PC-3 (cell line): Measurements from ENCODE around the gene INO80C. TPM values are rescaled to one million over a fixed set of nuclear protein-coding genes. Genes with fewer than 3 reads are reported as not detected.

Source experiments
- ATAC-seq: fragments of 200-7000 bp; cut with Tn5 transposase; 2 replicates; pipeline ENCODE4 v1.9.1; 2020; ENCODE audit warnings: mild to moderate bottlenecking, moderate library complexity
- BruUV-seq: library from RNA; stranded (reverse); fragments of 400-500 nt; replicated peaks from 2 replicates; lab custom pipeline; 2021; lab: Mats Ljungman, UMichigan
- CTCF ChIA-PET: fragments of 300-600 bp; sonication (Branson Sonifier 250); formaldehyde crosslinking; loops from one replicate; lab custom pipeline; 2022; ENCODE audit warnings: antibody characterized with exemption; lab: Charles Lee
- POLR2A ChIA-PET: fragments of 300-600 bp; sonication (Branson Sonifier 250); formaldehyde crosslinking; loops from one replicate; lab custom pipeline; 2022; ENCODE audit warnings: antibody characterized with exemption; ENCODE audit not compliant: unreplicated experiment; lab: Charles Lee
- DNase-seq: peaks from one replicate; pipeline ENCODE4 v3.0.0-alpha.2; 2015
- H2AFZ ChIP-seq: fragments of 300-600 bp; sonication (generic); 2 replicates; pipeline ENCODE4 v1.6.0; 2016; ENCODE audit warnings: antibody characterized with exemption, low read length
- H3F3A ChIP-seq: fragments of 300-600 bp; sonication (generic); one replicate; pipeline ENCODE4 v1.6.0; 2017; ENCODE audit warnings: antibody characterized with exemption, low read length, control low read depth, mild to moderate bottlenecking; ENCODE audit not compliant: unreplicated experiment
- H3K27ac ChIP-seq: fragments of 300-600 bp; sonication (generic); 2 replicates; pipeline ENCODE4 v1.5.1; 2016; ENCODE audit warnings: mild to moderate bottlenecking, low read length
- H3K27me3 ChIP-seq: fragments of 300-600 bp; sonication (generic); 2 replicates; pipeline ENCODE4 v1.6.1; 2016; ENCODE audit warnings: low read length, mixed read lengths
- H3K36me3 ChIP-seq: fragments of 300-600 bp; sonication (generic); 2 replicates; pipeline ENCODE4 v1.6.1; 2016; ENCODE audit warnings: low read depth, mixed run types, low read length, mixed read lengths
- H3K4me1 ChIP-seq: fragments of 300-600 bp; sonication (generic); 2 replicates; pipeline ENCODE4 v1.5.1; 2016; ENCODE audit warnings: low read length; ENCODE audit not compliant: insufficient read depth
- H3K4me2 ChIP-seq: fragments of 300-600 bp; sonication (generic); 2 replicates; pipeline ENCODE4 v1.6.0; 2016; ENCODE audit warnings: low read length
- H3K4me3 ChIP-seq: fragments of 300-600 bp; sonication (generic); 2 replicates; pipeline ENCODE4 v1.5.1; 2016; ENCODE audit warnings: mild to moderate bottlenecking, low read length, mixed read lengths
- H3K79me2 ChIP-seq: fragments of 300-600 bp; sonication (generic); 2 replicates; pipeline ENCODE4 v1.6.1; 2017; ENCODE audit warnings: low read length, mixed read lengths
- H3K9ac ChIP-seq: fragments of 300-600 bp; sonication (generic); 2 replicates; pipeline ENCODE4 v1.6.0; 2016; ENCODE audit warnings: mild to moderate bottlenecking, low read length
- H3K9me2 ChIP-seq: fragments of 300-600 bp; sonication (generic); replicated peaks from 2 replicates; pipeline ENCODE4 v1.6.1; 2016; ENCODE audit warnings: mixed run types, low read length, mixed read lengths
- H3K9me3 ChIP-seq: fragments of 300-600 bp; sonication (generic); 2 replicates; pipeline ENCODE4 v1.6.1; 2016; ENCODE audit warnings: low read length, mixed read lengths
- H4K20me1 ChIP-seq: fragments of 300-600 bp; sonication (generic); 2 replicates; pipeline ENCODE4 v1.6.1; 2016; ENCODE audit warnings: low read length, mixed read lengths
- EZH2 ChIP-seq: fragments of 300-600 bp; sonication (generic); IDR thresholded peaks from one replicate; pipeline ENCODE4 v1.6.1; 2017; ENCODE audit warnings: antibody characterized with exemption, mild to moderate bottlenecking, low read length; ENCODE audit not compliant: unreplicated experiment
- EZH2phosphoT487 ChIP-seq: fragments of 300-600 bp; sonication (generic); IDR thresholded peaks from 2 replicates; pipeline ENCODE4 v1.6.1; 2018; ENCODE audit warnings: mild to moderate bottlenecking, antibody characterized with exemption, low read length, borderline replicate concordance
- intact Hi-C: fragments of 100-400 bp; cut with micrococcal nuclease; formaldehyde crosslinking; loops from 2 replicates; pipeline ENCODE4 v1.9.0; 2023
- total RNA-seq: library from RNA; depleted of rRNA; stranded (reverse); fragments of >200 nt; gene quantifications from 2 replicates; pipeline ENCODE4 v1.2.3, GENCODE V29; 2014
- TF ChIP-seq, protein P1 (sequence below): fragments of 300-600 bp; sonication (generic); conservative IDR thresholded peaks from 2 replicates; pipeline ENCODE4 v1.5.1; 2017; ENCODE audit warnings: antibody characterized with exemption, low read depth, mild to moderate bottlenecking, low read length

The INO80C gene
- total RNA-seq, 1 experiment from 2014 or later: 6.8 TPM

DNA sequence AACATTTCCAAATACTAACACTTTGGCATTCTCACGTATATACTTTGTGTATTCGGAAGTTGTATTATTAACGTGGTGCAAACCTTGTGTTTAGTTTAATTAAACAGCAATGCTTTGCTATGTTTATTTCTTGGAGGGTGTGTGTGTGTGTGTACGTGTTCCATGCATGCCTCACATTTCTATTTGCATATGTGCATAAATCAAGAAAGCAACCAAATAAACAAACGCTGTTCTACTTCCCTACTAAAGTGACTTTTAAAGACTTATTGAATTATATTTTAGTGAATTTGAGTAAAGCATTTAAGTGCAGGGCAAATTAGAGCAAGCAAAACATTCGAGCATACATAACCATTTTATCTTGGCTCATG lies 66.4 kb downstream of the INO80C start:
- ChIA-PET POLR2A (no interaction called here), CTCF (no interaction called here)
- Histone ChIP-seq H3F3A (no peaks in the 10 kb centered on the region), H3K4me1 (peaks cover 23% of the 10 kb centered on the region), H3K9ac (no peak overlapping the region), H2AFZ (no peak overlapping the region), H3K79me2 (no peaks in the 10 kb centered on the region), H3K4me3 (no peak overlapping the region), H3K36me3 (no peaks in the 10 kb centered on the region), H3K9me3 (no peaks in the 10 kb centered on the region), H3K4me2 (no peak overlapping the region), H3K27me3 (no peaks in the 10 kb centered on the region), H4K20me1 (no peaks in the 10 kb centered on the region), H3K27ac (peak overlapping the region; percentile 54), H3K9me2 (no peaks in the 10 kb centered on the region)
- no TSS peak for BruUV-seq
- TF ChIP-seq EZH2phosphoT487 (no peak), EZH2 (no peak)
- TF ChIP-seq, protein P1, sequence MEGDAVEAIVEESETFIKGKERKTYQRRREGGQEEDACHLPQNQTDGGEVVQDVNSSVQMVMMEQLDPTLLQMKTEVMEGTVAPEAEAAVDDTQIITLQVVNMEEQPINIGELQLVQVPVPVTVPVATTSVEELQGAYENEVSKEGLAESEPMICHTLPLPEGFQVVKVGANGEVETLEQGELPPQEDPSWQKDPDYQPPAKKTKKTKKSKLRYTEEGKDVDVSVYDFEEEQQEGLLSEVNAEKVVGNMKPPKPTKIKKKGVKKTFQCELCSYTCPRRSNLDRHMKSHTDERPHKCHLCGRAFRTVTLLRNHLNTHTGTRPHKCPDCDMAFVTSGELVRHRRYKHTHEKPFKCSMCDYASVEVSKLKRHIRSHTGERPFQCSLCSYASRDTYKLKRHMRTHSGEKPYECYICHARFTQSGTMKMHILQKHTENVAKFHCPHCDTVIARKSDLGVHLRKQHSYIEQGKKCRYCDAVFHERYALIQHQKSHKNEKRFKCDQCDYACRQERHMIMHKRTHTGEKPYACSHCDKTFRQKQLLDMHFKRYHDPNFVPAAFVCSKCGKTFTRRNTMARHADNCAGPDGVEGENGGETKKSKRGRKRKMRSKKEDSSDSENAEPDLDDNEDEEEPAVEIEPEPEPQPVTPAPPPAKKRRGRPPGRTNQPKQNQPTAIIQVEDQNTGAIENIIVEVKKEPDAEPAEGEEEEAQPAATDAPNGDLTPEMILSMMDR: no peak
- intact Hi-C loops: no loop called here
- ATAC-seq (no peak), DNase-seq (no peak)

DNA sequence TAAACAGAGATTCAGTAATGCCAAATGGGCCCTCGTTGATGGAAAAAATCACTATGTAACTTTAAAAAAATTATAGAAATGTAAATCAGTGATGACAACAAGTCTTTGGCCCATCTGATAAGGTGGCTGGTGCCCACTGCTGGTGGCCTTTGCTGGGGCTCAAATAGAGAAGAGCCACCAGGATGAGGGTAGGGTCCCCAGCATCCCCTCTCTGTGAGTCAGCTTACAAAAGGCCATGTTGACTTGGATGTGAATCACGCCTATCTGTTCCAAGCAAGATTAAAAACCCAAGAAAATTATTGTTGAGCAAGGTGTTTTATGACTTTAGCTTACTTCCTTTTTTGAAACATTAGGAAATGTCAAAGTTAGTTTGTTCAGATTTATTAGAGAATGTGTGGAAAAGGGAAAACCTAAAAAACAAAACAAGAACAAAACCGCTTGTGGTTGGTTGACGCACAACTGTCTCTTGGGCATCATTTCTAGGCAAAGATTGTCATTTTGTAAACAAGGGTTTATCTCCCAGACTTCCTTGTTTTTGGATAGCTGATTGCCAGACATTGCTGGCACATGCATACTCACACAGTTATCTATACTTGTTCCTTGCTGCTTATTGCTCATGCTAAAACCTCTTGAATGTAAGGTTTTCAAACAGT lies 66.9 kb downstream of the INO80C start:
- TF ChIP-seq, protein P1: 0 out of 2 replicates have a peak, but pooled peaks have one; percentile 15
- TF ChIP-seq EZH2: no peak
- no peaks in the 10 kb centered on the region for H3K27me3 ChIP-seq
- no peak overlapping the region for H3K9ac ChIP-seq
- H2AFZ ChIP-seq: no peak overlapping the region
- no peaks in the 10 kb centered on the region for H3K79me2 ChIP-seq
- peak overlapping the region; percentile 54 for H3K27ac ChIP-seq
- H3F3A ChIP-seq: no peaks in the 10 kb centered on the region
- no peak overlapping the region for H3K4me3 ChIP-seq
- H4K20me1 ChIP-seq: no peaks in the 10 kb centered on the region
- peak; percentile 33 for ATAC-seq
- H3K4me1 ChIP-seq: peaks cover 22% of the 10 kb centered on the region
- ChIA-PET CTCF (no interaction called here), POLR2A (no interaction called here)
- DNase-seq: peak; percentile 47
- intact Hi-C loops: no loop called here
- no peak overlapping the region for H3K4me2 ChIP-seq
- no peaks in the 10 kb centered on the region for H3K36me3 ChIP-seq
- no peaks in the 10 kb centered on the region for H3K9me2 ChIP-seq
- BruUV-seq: no TSS peak
- H3K9me3 ChIP-seq: no peaks in the 10 kb centered on the region

DNA sequence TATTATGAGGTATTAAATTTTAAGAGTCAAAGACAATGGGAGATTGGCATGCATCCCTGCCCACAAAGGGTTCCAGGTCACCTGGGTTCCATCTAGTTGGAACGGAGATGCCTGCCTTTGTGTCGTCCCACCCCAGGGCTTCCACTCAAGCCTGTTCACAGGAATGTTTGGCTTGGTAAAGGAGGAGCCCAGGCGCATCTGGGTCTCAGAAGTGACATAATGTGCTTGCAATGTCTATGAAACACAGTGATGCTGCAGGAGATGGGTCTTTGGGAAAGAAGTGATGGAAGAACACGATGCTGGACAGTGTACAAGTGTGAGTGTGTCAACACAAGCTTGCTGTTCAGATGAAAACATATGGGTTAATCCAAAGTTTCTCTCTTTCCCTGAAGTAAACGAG lies 71.0 kb downstream of the INO80C start:
- DNase-seq (no peak), ATAC-seq (no peak)
- no peak overlapping the region for H3K4me3 ChIP-seq
- no peaks in the 10 kb centered on the region for H4K20me1 ChIP-seq
- H3K9me3 ChIP-seq: no peaks in the 10 kb centered on the region
- H3K36me3 ChIP-seq: no peaks in the 10 kb centered on the region
- no peak overlapping the region for H2AFZ ChIP-seq
- BruUV-seq: no TSS peak
- peaks cover 8% of the 10 kb centered on the region for H3K4me1 ChIP-seq
- H3K27me3 ChIP-seq: no peaks in the 10 kb centered on the region
- no peaks in the 10 kb centered on the region for H3K9me2 ChIP-seq
- POLR2A ChIA-PET: no interaction called here
- intact Hi-C loops: no loop called here
- CTCF ChIA-PET: no interaction called here
- H3K27ac ChIP-seq: no peak overlapping the region
- no peak overlapping the region for H3K4me2 ChIP-seq
- no peak for TF ChIP-seq EZH2phosphoT487
- no peak for TF ChIP-seq EZH2
- TF ChIP-seq, protein P1: no peak
- H3K79me2 ChIP-seq: no peaks in the 10 kb centered on the region
- H3F3A ChIP-seq: no peaks in the 10 kb centered on the region
- H3K9ac ChIP-seq: no peak overlapping the region
